AG10803 (cell line): Measurements from ENCODE around the gene AVEN.
"Not testable (repeated sequence)": the region's sequence is repeated elsewhere in the genome, so short reads cannot be mapped to it uniquely, and the experiment has no call there.

Experiments used
- DNase-seq: peaks from one replicate; pipeline ENCODE4 v3.0.0; 2010; ENCODE audit warnings: low read depth
- H3K4me3 ChIP-seq: 2 replicates; pipeline ENCODE4 v1.5.1; 2011; ENCODE audit warnings: mild to moderate bottlenecking, low read length, control low read depth
- CTCF ChIP-seq: conservative IDR thresholded peaks from 2 replicates; pipeline ENCODE4 v1.5.1; 2011; ENCODE audit warnings: mild to moderate bottlenecking, low read length, control low read depth, inconsistent platforms

AVEN gene

DNA sequence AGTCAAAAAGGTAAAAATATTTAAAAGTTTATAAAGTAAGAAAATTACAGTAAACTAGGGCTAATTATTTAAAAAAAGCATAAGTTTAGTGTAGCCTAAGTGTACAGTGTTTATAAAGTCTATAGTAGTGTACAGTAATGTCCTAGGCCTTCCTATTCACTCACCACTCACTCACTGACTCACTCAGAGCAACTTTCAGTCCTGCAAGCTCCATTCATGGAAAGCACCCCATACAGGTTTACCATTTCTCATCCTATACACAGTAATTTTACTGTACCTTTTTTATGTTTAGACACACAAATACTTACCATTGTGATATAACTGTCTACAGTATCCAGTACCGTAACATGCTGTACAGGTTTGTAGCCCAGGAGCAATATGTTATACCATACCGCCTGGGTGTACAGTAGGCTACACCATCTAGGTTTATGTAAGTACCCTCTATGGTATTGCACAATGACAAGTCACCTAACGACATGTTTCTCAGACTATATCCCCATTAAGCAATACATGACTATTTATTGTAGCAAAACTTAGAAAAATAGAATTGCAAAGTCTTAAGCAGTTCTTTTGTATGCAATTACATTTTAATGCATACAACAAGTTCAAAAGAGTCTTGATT, 19.5 kb downstream of the AVEN start:
- no peak overlapping the region for H3K4me3 ChIP-seq
- DNase-seq, result no peak
- no peak for TF ChIP-seq CTCF

DNA sequence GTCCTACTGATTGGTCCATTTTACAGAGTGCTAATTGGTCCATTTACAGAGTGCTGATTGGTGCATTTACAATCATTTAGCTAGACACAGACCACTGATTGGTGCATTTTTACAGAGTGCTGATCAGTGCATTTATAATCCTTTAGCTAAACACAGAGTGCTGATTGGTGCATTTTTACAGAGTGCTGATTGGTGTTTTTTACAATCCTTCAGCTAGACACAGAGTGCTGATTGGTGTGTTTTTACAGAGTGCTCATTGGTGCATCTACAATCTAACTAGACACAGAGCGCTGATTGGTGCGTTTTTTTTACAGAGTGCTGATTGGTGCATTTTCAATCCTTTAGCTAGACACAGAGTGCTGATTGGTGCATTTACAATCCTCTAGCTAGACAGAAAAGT, 20.3 kb downstream of the AVEN start:
- not testable (repeated sequence) for DNase-seq

DNA sequence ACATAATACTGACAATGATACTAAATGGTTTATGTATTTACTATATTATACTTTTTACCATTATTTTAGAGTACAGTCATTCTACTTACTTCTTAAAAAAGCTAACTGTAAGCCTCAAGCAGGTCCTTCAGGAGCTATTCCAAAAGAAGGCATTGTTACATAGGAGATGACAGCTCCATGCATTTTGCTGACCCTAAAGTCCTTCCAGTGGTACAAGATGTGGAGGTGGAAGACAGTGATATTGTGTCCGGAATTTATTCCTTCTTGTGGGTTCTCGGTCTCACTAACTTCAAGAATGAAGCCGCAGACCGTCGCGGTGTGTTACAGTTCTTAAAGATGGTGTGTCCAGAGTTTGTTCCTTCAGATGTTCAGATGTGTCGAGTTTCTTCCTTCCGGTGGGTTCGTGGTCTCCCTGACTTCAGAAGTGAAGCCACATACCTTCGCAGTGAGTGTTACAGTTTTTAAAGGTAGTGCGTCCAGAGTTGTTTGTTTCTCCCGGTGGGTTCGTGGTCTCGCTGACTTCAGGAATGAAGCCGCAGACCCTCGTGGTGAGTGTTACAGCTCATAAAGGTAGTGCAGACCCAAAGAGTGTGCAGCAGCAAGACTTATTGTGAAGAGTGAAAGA, 20.9 kb downstream of the AVEN start:
- H3K4me3 ChIP-seq, result no peak overlapping the region
- DNase-seq, result no peak
- no peak for TF ChIP-seq CTCF

More for the DNA sequence above, 20.3 kb downstream of the AVEN start:
- H3K4me3 ChIP-seq, result not testable (repeated sequence)

GRCh38 chr15:34014556-34014955, 24.4 kb downstream of the AVEN start:
- no peak for TF ChIP-seq CTCF
- H3K4me3 ChIP-seq, result no peak overlapping the region
- DNase-seq, result no peak

GRCh38 chr15:34013746-34014145, 25.3 kb downstream of the AVEN start:
- DNase-seq, result no peak
- no peak for TF ChIP-seq CTCF

GRCh38 chr15:34012461-34013028, 26.5 kb downstream of the AVEN start:
- no peak for DNase-seq
- TF ChIP-seq CTCF, result no peak
- no peak overlapping the region for H3K4me3 ChIP-seq

More at GRCh38 chr15:34013746-34014145, 25.3 kb downstream of the AVEN start:
- H3K4me3 ChIP-seq, result no peak overlapping the region

DNA sequence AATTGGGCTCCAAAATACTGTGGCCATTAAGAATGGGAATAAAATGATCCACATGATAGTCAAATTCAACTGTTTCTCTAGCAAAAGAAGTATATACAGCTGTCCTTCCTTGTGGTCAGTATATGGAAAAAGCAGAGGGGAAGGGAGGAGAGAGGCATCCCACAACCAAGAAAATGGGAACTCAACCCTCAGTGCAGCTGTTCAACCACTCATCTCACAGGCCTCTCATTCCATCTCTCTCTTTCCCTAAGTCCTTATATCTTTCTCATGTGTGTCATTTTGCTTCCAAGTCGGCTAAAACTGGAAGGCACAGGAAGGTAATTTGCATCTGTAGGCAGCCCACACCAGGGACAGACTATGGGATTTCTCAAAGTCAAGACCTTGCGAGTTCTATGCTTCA, 27.5 kb downstream of the AVEN start:
- TF ChIP-seq CTCF, result no peak
- no peak for DNase-seq
- no peak overlapping the region for H3K4me3 ChIP-seq
